Upper lobe of right lung (tissue), 1 donor: ENCODE data around the gene PDE2A. TPM values are rescaled to one million over a fixed set of nuclear protein-coding genes. Genes with fewer than 3 reads are reported as not detected.

ENCODE experiments used
- ATAC-seq: fragments of 200-7000 bp; cut with Tn5 transposase; one replicate; pipeline ENCODE4 v1.9.1; 2020; ENCODE audit warnings: mild to moderate bottlenecking, moderate library complexity
- DNase-seq: peaks from one replicate; pipeline ENCODE4 v3.0.0-alpha.2; 2020
- H3K27ac ChIP-seq: fragments of 200-600 bp; one replicate; pipeline ENCODE4 v1.8.0; 2022
- H3K27me3 ChIP-seq: fragments of 200-600 bp; one replicate; pipeline ENCODE4 v1.8.0; 2022; ENCODE audit warnings: mild to moderate bottlenecking
- H3K36me3 ChIP-seq: fragments of 200-600 bp; one replicate; pipeline ENCODE4 v1.8.0; 2022
- H3K4me1 ChIP-seq: fragments of 200-600 bp; one replicate; pipeline ENCODE4 v1.8.0; 2022
- H3K4me3 ChIP-seq: fragments of 200-600 bp; one replicate; pipeline ENCODE4 v1.8.0; 2022; ENCODE audit warnings: mild to moderate bottlenecking
- H3K9me3 ChIP-seq: fragments of 200-600 bp; one replicate; pipeline ENCODE4 v1.8.0; 2022
- CTCF ChIP-seq: fragments of 200-600 bp; IDR thresholded peaks from one replicate; pipeline ENCODE4 v1.8.0; 2022; ENCODE audit warnings: antibody characterized with exemption
- intact Hi-C: fragments of 100-400 bp; cut with DNase I; formaldehyde crosslinking; loops from one replicate; pipeline ENCODE4 v1.11.0; 2022
- long read RNA-seq: library from polyadenylated mRNA; unstranded; transcript quantifications from one replicate; pipeline ENCODE4 v2.0.0, GENCODE V29; 2021
- total RNA-seq: library from RNA; stranded (reverse); fragmentation: NEBNext Ultra II Directional; extraction: Animal tissue kit (Norgen Biotek cat#: 25700); gene quantifications from one replicate; pipeline ENCODE4 v1.2.1, GENCODE V29; 2021
- donor health status: DM: no; HTN: yes; CAD: no; lungs with severe emphysema.

Gene PDE2A
- 27.3 TPM for total RNA-seq
- long read RNA-seq, full-length matches to known transcripts = 22 of 47 reads
- long read RNA-seq, partial matches to known transcripts = 15 of 47 reads
- long read RNA-seq, other reads (novel, unspliced or antisense) = 10 of 47 reads

- ATAC-seq (no peak), DNase-seq (no peak)
- H3K9me3 ChIP-seq = no peaks in the 10 kb centered on the region
- TF ChIP-seq CTCF = no peak
- no peak within 1 kb of the TSS for H3K4me3 ChIP-seq
- H3K4me1 ChIP-seq = no peaks in the 10 kb centered on the region
- H3K27ac ChIP-seq = no peak within 1 kb of the TSS
- intact Hi-C loops = no loop called here
- no peaks in the 10 kb centered on the region for H3K36me3 ChIP-seq
- H3K27me3 ChIP-seq = peaks cover 51% of the 10 kb centered on the region
These were observed at the start of gene PDE2A for GRCh38 chr11:72673943-72674828. TSS of gene PDE2A (minus strand) at chr11:72674422. CDS start at chr11:72674207, 215 bp downstream.

GRCh38 chr11:72723508-72723907, 49.3 kb upstream of the PDE2A start:
- DNase-seq = no peak
- TF ChIP-seq CTCF = no peak
- intact Hi-C loops = loop anchor here (10.0 kb wide), 1 partner anchor 451 kb away; no protein-coding TSS in a partner anchor
- ATAC-seq = peak; percentile 1
- Histone ChIP-seq H3K4me3 (no peak overlapping the region), H3K27ac (peak overlapping the region; percentile 91), H3K27me3 (no peaks in the 10 kb centered on the region), H3K9me3 (no peaks in the 10 kb centered on the region), H3K36me3 (peaks cover 13% of the 10 kb centered on the region), H3K4me1 (peaks cover 60% of the 10 kb centered on the region)

- peak overlapping the region; percentile 91 for H3K27ac ChIP-seq
- ATAC-seq (peak; percentile 79), DNase-seq (peak; percentile 92)
- peak overlapping the region; percentile 78 for H3K4me3 ChIP-seq
- H3K36me3 ChIP-seq = peaks cover 22% of the 10 kb centered on the region
- H3K27me3 ChIP-seq = no peaks in the 10 kb centered on the region
- H3K9me3 ChIP-seq = no peaks in the 10 kb centered on the region
- intact Hi-C loops = loop anchor here (10.0 kb wide), 1 partner anchor 453 kb away; no protein-coding TSS in a partner anchor
- TF ChIP-seq CTCF = no peak
- H3K4me1 ChIP-seq = peaks cover 65% of the 10 kb centered on the region
These were observed 48.0 kb upstream of the PDE2A start for GRCh38 chr11:72722050-72722748.

GRCh38 chr11:72721689-72722049, 47.4 kb upstream of the PDE2A start:
- peaks cover 65% of the 10 kb centered on the region for H3K4me1 ChIP-seq
- intact Hi-C loops = loop anchor here (10.0 kb wide), 1 partner anchor 453 kb away; no protein-coding TSS in a partner anchor
- peak; percentile 79 for DNase-seq

More at GRCh38 chr11:72721689-72722049, 47.4 kb upstream of the PDE2A start:
- Histone ChIP-seq H3K4me3 (peak overlapping the region; percentile 78), H3K9me3 (no peaks in the 10 kb centered on the region), H3K36me3 (peaks cover 27% of the 10 kb centered on the region), H3K27ac (peak overlapping the region; percentile 91), H3K27me3 (no peaks in the 10 kb centered on the region)
- peak; percentile 31 for ATAC-seq
- no peak for TF ChIP-seq CTCF
